SK-N-SH treated with all-trans-retinoic acid at 6 μM for 48 hours (cell line): Measurements from ENCODE around the gene ROCK2.

Source experiments
- ATAC-seq: fragments of 200-7000 bp; cut with Tn5 transposase; 3 replicates; pipeline ENCODE4 v1.9.1; 2020; ENCODE audit warnings: mild to moderate bottlenecking, moderate library complexity
- ARNTL ChIP-seq: fragments of 450-650 bp; formaldehyde crosslinking; IDR thresholded peaks from 2 replicates; pipeline ENCODE4 v1.5.0; 2020; ENCODE audit warnings: low read depth, mild to moderate bottlenecking, moderate library complexity, borderline replicate concordance
- BACH2 ChIP-seq: fragments of 250-450 bp; sonication (Bioruptor Pico); IDR thresholded peaks from 2 replicates; pipeline ENCODE4 v1.9.0; 2021; ENCODE audit warnings: mild to moderate bottlenecking, borderline replicate concordance
- CSDC2 ChIP-seq: fragments of 250-450 bp; sonication (Bioruptor Pico); IDR thresholded peaks from 2 replicates; pipeline ENCODE4 v1.5.0; 2020; ENCODE audit warnings: mild to moderate bottlenecking, moderate library complexity
- ESRRG ChIP-seq: fragments of 250-450 bp; sonication (Bioruptor Pico); IDR thresholded peaks from 2 replicates; pipeline ENCODE4 v1.6.1; 2021; ENCODE audit warnings: mild to moderate bottlenecking
- GLIS3 ChIP-seq: fragments of 250-450 bp; sonication (Bioruptor Pico); IDR thresholded peaks from 2 replicates; pipeline ENCODE4 v1.5.0; 2020; ENCODE audit warnings: mild to moderate bottlenecking, moderate library complexity
- ISL1 ChIP-seq: fragments of 250-450 bp; sonication (Bioruptor Pico); IDR thresholded peaks from 2 replicates; pipeline ENCODE4 v2.1.2; 2022; ENCODE audit warnings: mild to moderate bottlenecking, moderate library complexity
- POU6F1 ChIP-seq: fragments of 250-450 bp; sonication (Bioruptor Pico); IDR thresholded peaks from 2 replicates; pipeline ENCODE4 v1.8.0; 2021; ENCODE audit warnings: low read depth, mild to moderate bottlenecking, moderate library complexity, borderline replicate concordance
- SNAI2 ChIP-seq: fragments of 250-450 bp; sonication (Bioruptor Pico); IDR thresholded peaks from 2 replicates; pipeline ENCODE4 v1.5.0; 2020; ENCODE audit warnings: mild to moderate bottlenecking, moderate library complexity
- TCF4 ChIP-seq: fragments of 250-450 bp; sonication (Bioruptor Pico); IDR thresholded peaks from 2 replicates; pipeline ENCODE4 v1.8.0; 2021; ENCODE audit warnings: mild to moderate bottlenecking, moderate library complexity, borderline replicate concordance
- TOX ChIP-seq: fragments of 250-450 bp; sonication (Bioruptor Pico); IDR thresholded peaks from 2 replicates; pipeline ENCODE4 v1.8.0; 2021; ENCODE audit warnings: mild to moderate bottlenecking, moderate library complexity, borderline replicate concordance
- TSHZ2 ChIP-seq: fragments of 250-450 bp; sonication (Bioruptor Pico); IDR thresholded peaks from 2 replicates; pipeline ENCODE4 v1.5.0; 2020; ENCODE audit warnings: mild to moderate bottlenecking, moderate library complexity
- ZC3H10 ChIP-seq: fragments of 250-450 bp; sonication (Bioruptor Pico); IDR thresholded peaks from 2 replicates; pipeline ENCODE4 v1.5.1; 2021; ENCODE audit warnings: mild to moderate bottlenecking, moderate library complexity
- ZFP3 ChIP-seq: fragments of 250-450 bp; sonication (Bioruptor Pico); IDR thresholded peaks from 2 replicates; pipeline ENCODE4 v1.5.0; 2020; ENCODE audit warnings: mild to moderate bottlenecking, moderate library complexity
- ZFP30 ChIP-seq: fragments of 450-650 bp; formaldehyde crosslinking; IDR thresholded peaks from 2 replicates; pipeline ENCODE4 v1.5.0; 2022; ENCODE audit warnings: mild to moderate bottlenecking, moderate library complexity
- ZNF565 ChIP-seq: fragments of 450-650 bp; formaldehyde crosslinking; conservative IDR thresholded peaks from 2 replicates; pipeline ENCODE4 v1.5.0; 2020; ENCODE audit warnings: low read depth, mild to moderate bottlenecking, moderate library complexity
- ZNF70 ChIP-seq: fragments of 450-650 bp; formaldehyde crosslinking; IDR thresholded peaks from 2 replicates; pipeline ENCODE4 v1.5.0; 2020; ENCODE audit warnings: mild to moderate bottlenecking, moderate library complexity
- ZNF8 ChIP-seq: fragments of 450-650 bp; formaldehyde crosslinking; IDR thresholded peaks from 2 replicates; pipeline ENCODE4 v1.5.0; 2020; ENCODE audit warnings: mild to moderate bottlenecking, moderate library complexity
- TF ChIP-seq, protein P1 (sequence below): fragments of 250-450 bp; sonication (Bioruptor Pico); IDR thresholded peaks from 2 replicates; pipeline ENCODE4 v1.5.1; 2020; ENCODE audit warnings: low read depth, mild to moderate bottlenecking, moderate library complexity
- TF ChIP-seq, protein P2 (sequence below): fragments of 250-450 bp; sonication (Bioruptor Pico); IDR thresholded peaks from 2 replicates; pipeline ENCODE4 v1.5.1; 2021; ENCODE audit warnings: mild to moderate bottlenecking, moderate library complexity

The ROCK2 gene

GRCh38 chr2:11131166-11131920 is 213.1 kb downstream of the ROCK2 start:
- ATAC-seq, result no peak

More at GRCh38 chr2:11131166-11131920, 213.1 kb downstream of the ROCK2 start:
- TF ChIP-seq, protein P1, sequence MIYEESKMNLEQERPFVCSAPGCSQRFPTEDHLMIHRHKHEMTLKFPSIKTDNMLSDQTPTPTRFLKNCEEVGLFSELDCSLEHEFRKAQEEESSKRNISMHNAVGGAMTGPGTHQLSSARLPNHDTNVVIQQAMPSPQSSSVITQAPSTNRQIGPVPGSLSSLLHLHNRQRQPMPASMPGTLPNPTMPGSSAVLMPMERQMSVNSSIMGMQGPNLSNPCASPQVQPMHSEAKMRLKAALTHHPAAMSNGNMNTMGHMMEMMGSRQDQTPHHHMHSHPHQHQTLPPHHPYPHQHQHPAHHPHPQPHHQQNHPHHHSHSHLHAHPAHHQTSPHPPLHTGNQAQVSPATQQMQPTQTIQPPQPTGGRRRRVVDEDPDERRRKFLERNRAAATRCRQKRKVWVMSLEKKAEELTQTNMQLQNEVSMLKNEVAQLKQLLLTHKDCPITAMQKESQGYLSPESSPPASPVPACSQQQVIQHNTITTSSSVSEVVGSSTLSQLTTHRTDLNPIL (CRISPR knock-in tag), result no peak
- no peak for TF ChIP-seq ZFP3 (CRISPR knock-in tag)
- no peak for TF ChIP-seq ZNF8 (CRISPR knock-in tag)
- TF ChIP-seq GLIS3 (CRISPR knock-in tag), result no peak
- TF ChIP-seq ZC3H10, result no peak
- TF ChIP-seq CSDC2 (CRISPR knock-in tag), result no peak
- no peak for TF ChIP-seq POU6F1
- TF ChIP-seq, protein P2, sequence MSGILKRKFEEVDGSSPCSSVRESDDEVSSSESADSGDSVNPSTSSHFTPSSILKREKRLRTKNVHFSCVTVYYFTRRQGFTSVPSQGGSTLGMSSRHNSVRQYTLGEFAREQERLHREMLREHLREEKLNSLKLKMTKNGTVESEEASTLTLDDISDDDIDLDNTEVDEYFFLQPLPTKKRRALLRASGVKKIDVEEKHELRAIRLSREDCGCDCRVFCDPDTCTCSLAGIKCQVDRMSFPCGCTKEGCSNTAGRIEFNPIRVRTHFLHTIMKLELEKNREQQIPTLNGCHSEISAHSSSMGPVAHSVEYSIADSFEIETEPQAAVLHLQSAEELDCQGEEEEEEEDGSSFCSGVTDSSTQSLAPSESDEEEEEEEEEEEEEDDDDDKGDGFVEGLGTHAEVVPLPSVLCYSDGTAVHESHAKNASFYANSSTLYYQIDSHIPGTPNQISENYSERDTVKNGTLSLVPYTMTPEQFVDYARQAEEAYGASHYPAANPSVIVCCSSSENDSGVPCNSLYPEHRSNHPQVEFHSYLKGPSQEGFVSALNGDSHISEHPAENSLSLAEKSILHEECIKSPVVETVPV (CRISPR knock-in tag), result no peak
- TF ChIP-seq TOX, result no peak
- no peak for TF ChIP-seq ZFP30 (CRISPR knock-in tag)
- no peak for TF ChIP-seq BACH2 (CRISPR knock-in tag)
- TF ChIP-seq SNAI2 (CRISPR knock-in tag), result no peak
- TF ChIP-seq ARNTL (CRISPR knock-in tag), result no peak
- no peak for TF ChIP-seq TSHZ2 (CRISPR knock-in tag)
- TF ChIP-seq TCF4 (CRISPR knock-in tag), result no peak
- no peak for TF ChIP-seq ZNF70 (CRISPR knock-in tag)
- TF ChIP-seq ZNF565 (CRISPR knock-in tag), result no peak
- no peak for TF ChIP-seq ESRRG (CRISPR knock-in tag)
- TF ChIP-seq ISL1 (CRISPR knock-in tag), result no peak
